OCI-LY1 (cell line): Measurements from ENCODE around the gene SMOC2.
"Not testable (repeated sequence)": the region's sequence is repeated elsewhere in the genome, so short reads cannot be mapped to it uniquely, and the experiment has no call there.

ENCODE experiments used
- H2AFZ ChIP-seq: fragments of 200-600 bp; sonication (generic), shearing (Covaris generic); 2 replicates; pipeline ENCODE4 v1.6.0; 2014; ENCODE audit warnings: antibody characterized with exemption, mild to moderate bottlenecking, low read length
- H3F3A ChIP-seq: fragments of 200-600 bp; sonication (generic), shearing (Covaris generic); 2 replicates; pipeline ENCODE4 v1.6.0; 2014; ENCODE audit warnings: mild to moderate bottlenecking, antibody characterized with exemption, low read length, moderate library complexity; ENCODE audit not compliant: insufficient read depth
- H3K27ac ChIP-seq: fragments of 200-600 bp; sonication (generic); 2 replicates; pipeline ENCODE4 v1.5.1; 2014; ENCODE audit warnings: low read length, mixed run types, mild to moderate bottlenecking, low read depth; ENCODE audit not compliant: poor library complexity, severe bottlenecking
- H3K27me3 ChIP-seq: fragments of 200-600 bp; sonication (generic); 2 replicates; pipeline ENCODE4 v1.6.0; 2014; ENCODE audit warnings: antibody characterized with exemption, mild to moderate bottlenecking, low read length, moderate library complexity; ENCODE audit not compliant: insufficient read depth
- H3K36me3 ChIP-seq: fragments of 200-600 bp; sonication (generic); 2 replicates; pipeline ENCODE4 v1.6.1; 2014; ENCODE audit warnings: mild to moderate bottlenecking, antibody characterized with exemption, low read length, moderate library complexity, mixed read lengths; ENCODE audit not compliant: insufficient read depth
- H3K4me1 ChIP-seq: fragments of 200-600 bp; sonication (generic); 2 replicates; pipeline ENCODE4 v1.5.1; 2014; ENCODE audit warnings: mild to moderate bottlenecking, low read length, moderate library complexity; ENCODE audit not compliant: insufficient read depth, severe bottlenecking
- H3K4me2 ChIP-seq: fragments of 200-600 bp; sonication (generic), shearing (Covaris generic); 2 replicates; pipeline ENCODE4 v1.6.1; 2014; ENCODE audit warnings: low read length
- H3K4me3 ChIP-seq: fragments of 200-600 bp; sonication (generic); 2 replicates; pipeline ENCODE4 v1.5.1; 2014; ENCODE audit warnings: low read length, low read depth, mild to moderate bottlenecking, mixed read lengths; ENCODE audit not compliant: poor library complexity, severe bottlenecking
- H3K79me2 ChIP-seq: fragments of 200-600 bp; shearing (Covaris generic); 2 replicates; pipeline ENCODE4 v1.6.1; 2016; ENCODE audit warnings: mixed run types, low read length, mixed read lengths; ENCODE audit not compliant: insufficient read depth
- H3K9ac ChIP-seq: fragments of 200-600 bp; sonication (generic), shearing (Covaris generic); 2 replicates; pipeline ENCODE4 v1.6.1; 2014; ENCODE audit warnings: mild to moderate bottlenecking, low read length, mixed read lengths
- H3K9me2 ChIP-seq: fragments of 200-600 bp; sonication (generic), shearing (Covaris generic); 2 replicates; pipeline ENCODE4 v1.6.1; 2014; ENCODE audit warnings: low read depth, mild to moderate bottlenecking, low read length, mixed read lengths
- H3K9me3 ChIP-seq: fragments of 200-600 bp; shearing (Covaris generic); 2 replicates; pipeline ENCODE4 v1.6.1; 2014; ENCODE audit warnings: low read length, mixed read lengths
- H4K20me1 ChIP-seq: fragments of 200-600 bp; sonication (generic), shearing (Covaris generic); 2 replicates; pipeline ENCODE4 v1.6.0; 2016; ENCODE audit warnings: mild to moderate bottlenecking, low read length; ENCODE audit not compliant: insufficient read depth
- CTCF ChIP-seq: fragments of 200-600 bp; sonication (generic), shearing (Covaris generic); IDR thresholded peaks from 2 replicates; pipeline ENCODE4 v1.5.1; 2017; ENCODE audit warnings: mild to moderate bottlenecking, antibody characterized with exemption, low read length, moderate library complexity, mixed read lengths
- EZH2 ChIP-seq: fragments of 200-600 bp; sonication (generic), shearing (Covaris generic); IDR thresholded peaks from 2 replicates; pipeline ENCODE4 v1.8.0; 2017; ENCODE audit warnings: borderline replicate concordance, mixed run types, mild to moderate bottlenecking, antibody characterized with exemption, low read length, moderate library complexity, mixed read lengths

The SMOC2 gene

GRCh38 chr6:168700880-168701279 lies 259.9 kb downstream of the SMOC2 start:
- no peak overlapping the region for H3K4me3 ChIP-seq
- H3K27me3 ChIP-seq: no peaks in the 10 kb centered on the region
- H3K27ac ChIP-seq: no peak overlapping the region
- H3K4me2 ChIP-seq: no peak overlapping the region
- no peaks in the 10 kb centered on the region for H3K9me2 ChIP-seq
- no peaks in the 10 kb centered on the region for H3K4me1 ChIP-seq
- H3K36me3 ChIP-seq: no peaks in the 10 kb centered on the region
- TF ChIP-seq EZH2 (no peak), CTCF (no peak)
- no peak overlapping the region for H3K9ac ChIP-seq
- H4K20me1 ChIP-seq: no peaks in the 10 kb centered on the region
- H3K79me2 ChIP-seq: no peaks in the 10 kb centered on the region
- no peaks in the 10 kb centered on the region for H3F3A ChIP-seq
- H2AFZ ChIP-seq: no peak overlapping the region
- no peaks in the 10 kb centered on the region for H3K9me3 ChIP-seq

- H3K9me3 ChIP-seq: no peaks in the 10 kb centered on the region
Measured at GRCh38 chr6:168703990-168704389, 263.0 kb downstream of the SMOC2 start.

GRCh38 chr6:168704678-168705077 lies 263.7 kb downstream of the SMOC2 start:
- Histone ChIP-seq H3K27ac (no peak overlapping the region), H3K4me1 (no peaks in the 10 kb centered on the region), H3K9me3 (no peaks in the 10 kb centered on the region), H3K9me2 (no peaks in the 10 kb centered on the region), H3K4me3 (no peak overlapping the region), H3K4me2 (no peak overlapping the region), H3F3A (no peaks in the 10 kb centered on the region), H3K9ac (no peak overlapping the region), H3K79me2 (no peaks in the 10 kb centered on the region), H3K36me3 (no peaks in the 10 kb centered on the region), H3K27me3 (no peaks in the 10 kb centered on the region), H2AFZ (no peak overlapping the region), H4K20me1 (no peaks in the 10 kb centered on the region)
- no peak for TF ChIP-seq CTCF
- no peak for TF ChIP-seq EZH2

More at GRCh38 chr6:168703990-168704389, 263.0 kb downstream of the SMOC2 start:
- H3K79me2 ChIP-seq: no peaks in the 10 kb centered on the region
- H4K20me1 ChIP-seq: no peaks in the 10 kb centered on the region
- no peaks in the 10 kb centered on the region for H3K4me1 ChIP-seq
- H3K9ac ChIP-seq: no peak overlapping the region
- no peaks in the 10 kb centered on the region for H3K27me3 ChIP-seq
- no peak overlapping the region for H3K4me3 ChIP-seq
- no peaks in the 10 kb centered on the region for H3K36me3 ChIP-seq
- H3K4me2 ChIP-seq: no peak overlapping the region
- H3K27ac ChIP-seq: no peak overlapping the region
- no peak overlapping the region for H2AFZ ChIP-seq
- no peaks in the 10 kb centered on the region for H3F3A ChIP-seq
- no peaks in the 10 kb centered on the region for H3K9me2 ChIP-seq
- TF ChIP-seq CTCF (no peak), EZH2 (no peak)

GRCh38 chr6:168705271-168705670 lies 264.3 kb downstream of the SMOC2 start:
- H3K9ac ChIP-seq, H3F3A ChIP-seq, H4K20me1 ChIP-seq, H2AFZ ChIP-seq, H3K9me2 ChIP-seq, H3K9me3 ChIP-seq, H3K36me3 ChIP-seq, H3K79me2 ChIP-seq, H3K4me1 ChIP-seq, H3K27me3 ChIP-seq, H3K4me2 ChIP-seq, H3K4me3 ChIP-seq, H3K27ac ChIP-seq: not testable (repeated sequence)
